Measurements from ENCODE around the gene TMEM169. TPM values are rescaled to one million over a fixed set of nuclear protein-coding genes. Genes with fewer than 3 reads are reported as not detected.

Gene TMEM169
- total and polyA plus RNA-seq, 9 of the 15 experiments (the other 6 are each of a cell fraction or from before 2014, with no cell fraction given): 0.01 to 0.09 (median 0.04) TPM; not detected in 5

- TF ChIP-seq STAT6 (CRISPR knock-in tag; IDR thresholded peaks at IDR 0.05): no peak
- TF ChIP-seq KDM2B (CRISPR knock-in tag; IDR thresholded peaks at IDR 0.05): no peak
- no peak for TF ChIP-seq ZNF133 (CRISPR knock-in tag; IDR thresholded peaks at IDR 0.05)
Observed at GRCh38 chr2:216090369-216090786, 8.7 kb downstream of the TMEM169 start (continued).

- no peak overlapping the region for H3K4me3 ChIP-seq
- H4K20me1 ChIP-seq (replicated peaks; ENCODE audit: control insufficient read depth, insufficient read depth, low read length): no peaks in the 10 kb centered on the region
- intact Hi-C loops (cut with micrococcal nuclease) (no loop called here), in situ Hi-C loops (cut with MboI) (no loop called here)
- no peaks in the 10 kb centered on the region for H3K9me3 ChIP-seq (replicated peaks; ENCODE audit: control insufficient read depth, insufficient read depth, low read depth, low read length)
- no peak overlapping the region for H3K9ac ChIP-seq (ENCODE audit: insufficient read depth in 1 of 2, low read depth in 2 of 2, low read length in 2 of 2)
- BruUV-seq (replicated peaks): no TSS peak
- no peak for FAIRE-seq
- no peaks in the 10 kb centered on the region for H3K27me3 ChIP-seq (ENCODE audit: control insufficient read depth in 2 of 2, insufficient read depth in 2 of 2, low read length in 2 of 2)
- ChIA-PET CTCF (ENCODE audit: low intra/inter-chr PET ratio) (no interaction called here), POLR2A (interaction anchor here (1.0 kb wide), 1 partner anchor 11 kb away, joined by 4 read pairs; the partner anchor contains the start of genes PECR and TMEM169)
- no peaks in the 10 kb centered on the region for H3K9me1 ChIP-seq (ENCODE audit: control insufficient read depth, insufficient read depth, low read length)
- H3K79me2 ChIP-seq (ENCODE audit: control insufficient read depth, insufficient read depth, low read length): no peaks in the 10 kb centered on the region
- no peak overlapping the region for H3K27ac ChIP-seq (ENCODE audit: extremely low read depth, low read depth, low read length)
- TF ChIP-seq PCBP2 (IDR thresholded peaks at IDR 0.05; ENCODE audit: low read depth, low read length, poor library complexity, severe bottlenecking): no peak
- no peak for TF ChIP-seq TRIM28 (IDR thresholded peaks at IDR 0.05)
- no peak for TF ChIP-seq ELF1 (tag; IDR thresholded peaks at IDR 0.05)
- 0% methylated on average over 2 of the region's 2 CpGs for WGBS (ENCODE audit: insufficient coverage, low coverage, missing lambda C conversion rate)
- no peaks in the 10 kb centered on the region for H3K4me1 ChIP-seq (replicated peaks in 1 of 2; ENCODE audit: control insufficient read depth in 2 of 2, insufficient read depth in 2 of 2, low read length in 2 of 2)
- no peak overlapping the region for H2AFZ ChIP-seq (ENCODE audit: low read depth, low read length)
- DNase-seq (ENCODE audit: extremely low read depth in 1 of 4, low spot score in 3 of 4): no peak
- H3K4me2 ChIP-seq (ENCODE audit: insufficient read depth, low read length): no peak overlapping the region
- ATAC-seq: no peak
- H3K36me3 ChIP-seq (ENCODE audit: control insufficient read depth, insufficient read depth, low read length): no peaks in the 10 kb centered on the region
Observed at GRCh38 chr2:216092646-216093045, 10.9 kb downstream of the TMEM169 start.

Data from K562 (cell line).